GM12865 (cell line): Measurements from ENCODE around the gene UNC119B.

Experiments used
- DNase-seq: peaks from one replicate; pipeline ENCODE4 v3.0.0; 2010; ENCODE audit warnings: low read depth
- H3K4me3 ChIP-seq: 2 replicates; pipeline ENCODE4 v1.5.1; 2011; ENCODE audit warnings: mild to moderate bottlenecking, low read depth, low read length, control low read depth
- TF ChIP-seq, protein P1 (sequence below): IDR thresholded peaks from 2 replicates; pipeline ENCODE4 v1.5.1; 2011; ENCODE audit warnings: low read length, control low read depth, low read depth, inconsistent platforms; ENCODE audit not compliant: insufficient read depth; ENCODE audit errors: missing control alignments

The UNC119B gene

DNA sequence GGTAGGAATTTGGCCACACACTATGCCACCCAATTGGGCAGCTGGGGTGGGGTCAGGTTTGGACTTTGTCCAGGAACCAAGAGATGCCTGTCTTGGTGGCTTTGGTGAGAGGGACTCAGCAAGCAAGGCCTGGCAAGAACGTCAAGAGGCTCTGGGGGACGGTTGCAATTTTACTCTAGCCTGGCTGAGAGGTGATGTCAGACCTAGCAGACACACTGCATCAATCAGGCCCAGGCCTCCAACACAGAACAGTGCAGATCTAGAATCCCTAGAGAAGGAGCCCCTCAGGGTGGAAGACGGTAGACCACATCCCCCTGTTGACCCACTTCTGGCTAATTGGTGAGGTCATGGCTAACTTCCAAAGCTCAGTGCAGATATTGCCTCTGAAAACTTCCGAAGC lies 1.6 kb upstream of the UNC119B start:
- TF ChIP-seq, protein P1, sequence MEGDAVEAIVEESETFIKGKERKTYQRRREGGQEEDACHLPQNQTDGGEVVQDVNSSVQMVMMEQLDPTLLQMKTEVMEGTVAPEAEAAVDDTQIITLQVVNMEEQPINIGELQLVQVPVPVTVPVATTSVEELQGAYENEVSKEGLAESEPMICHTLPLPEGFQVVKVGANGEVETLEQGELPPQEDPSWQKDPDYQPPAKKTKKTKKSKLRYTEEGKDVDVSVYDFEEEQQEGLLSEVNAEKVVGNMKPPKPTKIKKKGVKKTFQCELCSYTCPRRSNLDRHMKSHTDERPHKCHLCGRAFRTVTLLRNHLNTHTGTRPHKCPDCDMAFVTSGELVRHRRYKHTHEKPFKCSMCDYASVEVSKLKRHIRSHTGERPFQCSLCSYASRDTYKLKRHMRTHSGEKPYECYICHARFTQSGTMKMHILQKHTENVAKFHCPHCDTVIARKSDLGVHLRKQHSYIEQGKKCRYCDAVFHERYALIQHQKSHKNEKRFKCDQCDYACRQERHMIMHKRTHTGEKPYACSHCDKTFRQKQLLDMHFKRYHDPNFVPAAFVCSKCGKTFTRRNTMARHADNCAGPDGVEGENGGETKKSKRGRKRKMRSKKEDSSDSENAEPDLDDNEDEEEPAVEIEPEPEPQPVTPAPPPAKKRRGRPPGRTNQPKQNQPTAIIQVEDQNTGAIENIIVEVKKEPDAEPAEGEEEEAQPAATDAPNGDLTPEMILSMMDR, result no peak
- no peak overlapping the region for H3K4me3 ChIP-seq
- no peak for DNase-seq

DNA sequence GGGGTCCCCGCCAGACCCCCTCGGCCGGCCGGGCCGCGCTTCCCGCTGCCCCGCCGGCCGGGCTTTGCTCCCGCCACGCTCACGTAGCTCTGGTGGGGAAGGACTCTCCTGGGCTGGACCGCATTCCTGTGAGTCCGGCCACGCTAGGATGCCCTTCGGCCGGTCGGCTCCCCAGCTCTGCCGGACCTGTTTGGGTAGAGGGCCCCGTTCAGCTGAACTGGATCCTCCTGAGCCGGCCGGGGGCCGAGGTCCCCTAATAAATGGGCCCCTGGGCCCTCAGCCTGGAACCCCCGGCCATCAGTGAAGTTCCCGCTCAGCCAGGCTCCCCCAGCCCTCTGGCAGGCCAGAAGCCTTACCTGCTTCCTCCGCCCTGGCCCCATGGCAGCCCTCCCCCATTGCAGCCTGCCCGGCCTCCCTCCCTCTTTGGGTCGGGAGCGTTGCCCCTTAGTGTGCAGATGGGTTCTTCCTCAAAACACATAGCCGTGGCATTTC lies 593 bp downstream of the UNC119B start:
- TF ChIP-seq, protein P1, result no peak
- DNase-seq, result peak; percentile 37
- peak overlapping the region; percentile 91 for H3K4me3 ChIP-seq

DNA sequence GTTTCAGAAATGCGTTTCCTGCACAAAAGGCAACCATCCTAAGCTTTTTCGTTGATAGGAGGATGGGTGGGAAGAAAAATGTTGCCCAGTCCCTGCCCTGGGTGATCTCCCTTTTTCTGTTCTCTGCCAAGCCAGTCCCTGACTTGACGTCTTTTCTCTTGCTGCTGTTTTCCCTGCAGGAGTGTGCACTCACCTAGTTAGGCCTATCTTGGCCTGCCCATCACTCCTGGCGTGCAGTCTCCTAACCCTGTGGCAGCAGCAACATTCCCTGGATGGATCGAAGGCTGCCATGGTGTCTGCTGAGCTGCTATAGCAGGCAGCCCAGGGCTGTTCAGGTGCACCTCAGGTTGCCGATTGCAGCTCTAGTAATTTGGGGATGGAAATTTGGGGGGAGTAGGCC lies 1.2 kb downstream of the UNC119B start:
- H3K4me3 ChIP-seq, result peak overlapping the region; percentile 91

DNA sequence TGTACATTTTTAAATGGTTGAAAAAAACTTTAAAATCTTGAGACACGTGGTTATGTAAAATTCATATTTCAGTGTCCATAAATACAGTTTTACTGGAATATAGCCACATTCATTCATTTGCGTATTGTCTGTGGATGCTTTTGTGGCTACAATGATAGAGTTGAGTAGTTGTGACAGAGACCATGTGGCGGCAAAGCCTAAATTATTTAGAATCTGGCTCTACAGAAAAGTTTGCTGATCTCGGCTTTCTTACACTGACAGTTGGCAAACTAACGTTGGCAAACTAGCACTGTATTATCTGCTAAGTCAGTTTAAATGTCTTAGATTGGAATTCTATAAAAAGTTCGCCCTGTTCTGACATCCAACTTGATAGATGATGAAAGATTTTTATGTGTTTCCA lies 2.4 kb downstream of the UNC119B start:
- H3K4me3 ChIP-seq, result no peak overlapping the region
- TF ChIP-seq, protein P1, result no peak
- DNase-seq, result no peak

More for the DNA sequence above, 1.2 kb downstream of the UNC119B start:
- DNase-seq, result no peak
- TF ChIP-seq, protein P1, result no peak

DNA sequence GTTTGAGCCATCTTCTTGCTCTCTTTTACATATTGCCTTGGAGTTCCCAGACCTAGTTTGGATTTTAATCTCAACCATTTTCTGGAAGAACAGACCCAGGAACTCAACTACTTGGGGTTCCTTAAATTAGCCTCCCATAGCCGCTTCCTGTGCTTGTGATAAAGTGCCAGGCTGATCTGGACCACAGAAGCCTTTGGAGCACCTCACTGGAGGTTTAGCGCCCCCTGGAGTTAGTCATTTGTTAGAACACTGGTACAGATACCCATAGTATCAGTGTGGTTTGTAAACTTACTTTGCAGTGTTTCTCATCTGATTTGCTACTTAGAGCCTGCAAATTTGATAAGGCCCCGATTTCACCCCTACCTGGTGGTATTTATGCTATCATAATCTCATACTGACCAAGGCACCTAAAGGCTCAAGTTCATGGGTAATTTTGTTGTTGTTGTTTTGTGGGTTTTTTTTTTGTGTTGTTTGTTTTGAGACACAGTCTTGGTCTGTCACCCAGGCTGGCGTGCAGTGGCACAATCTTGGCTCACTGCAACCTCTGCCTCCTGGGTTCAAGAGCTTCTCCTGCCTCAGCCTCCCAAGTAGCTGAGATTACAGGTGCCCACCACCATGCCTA lies 3.7 kb downstream of the UNC119B start:
- H3K4me3 ChIP-seq, result no peak overlapping the region
- TF ChIP-seq, protein P1, result peak; percentile 82
- DNase-seq, result peak; percentile 88

DNA sequence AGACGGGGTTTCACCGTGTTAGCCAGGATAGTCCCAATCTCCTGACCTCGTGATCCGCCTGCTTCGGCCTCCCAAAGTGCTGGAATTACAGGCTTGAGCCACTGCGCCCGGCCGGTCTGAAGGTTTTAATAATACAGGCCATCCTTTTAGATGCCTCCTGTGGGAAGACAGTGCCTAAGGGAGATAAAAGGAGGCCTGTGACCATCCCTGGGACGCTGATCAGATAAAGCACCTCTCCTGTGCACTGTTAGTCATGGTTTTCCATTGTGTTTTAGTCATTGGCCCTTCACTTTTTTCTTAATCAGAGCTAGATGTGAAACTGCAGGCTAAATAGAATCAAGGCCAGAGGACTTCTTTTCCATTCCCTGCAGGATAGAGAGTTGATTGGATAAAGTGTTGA lies 7.8 kb downstream of the UNC119B start:
- no peak overlapping the region for H3K4me3 ChIP-seq
- TF ChIP-seq, protein P1, result no peak
- no peak for DNase-seq

DNA sequence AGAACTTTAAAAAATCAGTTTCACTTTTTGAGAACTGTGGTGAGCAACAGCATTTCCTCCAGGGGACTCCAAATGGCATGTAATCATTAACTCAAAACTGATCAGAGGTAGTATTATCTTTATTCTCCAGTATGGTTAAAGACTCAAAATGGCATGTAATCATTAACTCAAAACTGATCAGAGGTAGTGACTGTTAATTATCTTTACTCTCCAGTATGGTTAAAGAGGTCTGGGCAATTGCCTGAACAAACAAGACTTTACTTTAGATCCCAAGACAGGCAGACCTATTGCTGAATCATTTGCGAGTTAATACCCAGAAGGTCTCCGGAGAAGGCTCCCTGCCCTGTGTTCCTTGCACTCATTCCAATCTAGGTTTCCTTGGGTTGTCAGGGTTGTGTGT lies 8.8 kb downstream of the UNC119B start:
- TF ChIP-seq, protein P1, result no peak
- no peak overlapping the region for H3K4me3 ChIP-seq
- no peak for DNase-seq
